DND-41 (cell line): ENCODE measurements around the gene PACS1.
"Not testable (repeated sequence)": the region's sequence is repeated elsewhere in the genome, so short reads cannot be mapped to it uniquely, and the experiment has no call there.

Source experiments
- ATAC-seq: fragments of 200-7000 bp; cut with Tn5 transposase; 3 replicates; pipeline ENCODE4 v1.9.1; 2021; ENCODE audit warnings: low read depth; ENCODE audit not compliant: insufficient read depth
- DNase-seq: peaks from one replicate; pipeline ENCODE4 v3.0.0-alpha.2; 2020
- H2AFZ ChIP-seq: 2 replicates; pipeline ENCODE4 v1.6.0; 2012; ENCODE audit warnings: low read depth, low read length
- H3K27ac ChIP-seq: 2 replicates; pipeline ENCODE4 v1.5.1; 2012; ENCODE audit warnings: low read length, inconsistent platforms
- H3K27me3 ChIP-seq: fragments of 200-600 bp; sonication (generic); 2 replicates; pipeline ENCODE4 v1.6.0; 2012; ENCODE audit warnings: low read length, mild to moderate bottlenecking, inconsistent platforms; ENCODE audit not compliant: insufficient read depth, poor library complexity
- H3K36me3 ChIP-seq: 2 replicates; pipeline ENCODE4 v1.5.1; 2012; ENCODE audit warnings: low read length, inconsistent platforms; ENCODE audit not compliant: insufficient read depth
- H3K4me1 ChIP-seq: 2 replicates; pipeline ENCODE4 v1.5.1; 2012; ENCODE audit warnings: mild to moderate bottlenecking, low read length; ENCODE audit not compliant: insufficient read depth
- H3K4me2 ChIP-seq: 2 replicates; pipeline ENCODE4 v1.6.0; 2012; ENCODE audit warnings: mild to moderate bottlenecking, moderate library complexity, low read length, inconsistent platforms; ENCODE audit not compliant: insufficient read depth
- H3K4me3 ChIP-seq, 2 experiments: fragments of 200-600 bp in 1 of 2; shearing (Covaris generic) in 1 of 2; 2 replicates each; pipeline ENCODE4 v1.5.1; 2012 to 2016; ENCODE audit warnings: inconsistent platforms in 2 of 2, low read length in 2 of 2, mild to moderate bottlenecking in 2 of 2, low read depth in 1 of 2, moderate library complexity in 1 of 2
- H3K79me2 ChIP-seq: 2 replicates; pipeline ENCODE4 v1.6.0; 2012; ENCODE audit warnings: low read length, inconsistent platforms; ENCODE audit not compliant: insufficient read depth
- H3K9ac ChIP-seq: 2 replicates; pipeline ENCODE4 v1.6.0; 2012; ENCODE audit warnings: low read depth, mild to moderate bottlenecking, inconsistent platforms, low read length, moderate library complexity
- H3K9me3 ChIP-seq: 2 replicates; pipeline ENCODE4 v1.5.1; 2012; ENCODE audit warnings: low read length, moderate library complexity, mild to moderate bottlenecking, inconsistent platforms; ENCODE audit not compliant: insufficient read depth, severe bottlenecking
- H4K20me1 ChIP-seq: 2 replicates; pipeline ENCODE4 v1.6.0; 2012; ENCODE audit warnings: low read length; ENCODE audit not compliant: insufficient read depth
- CTCF ChIP-seq: IDR thresholded peaks from 2 replicates; pipeline ENCODE4 v1.5.1; 2012; ENCODE audit warnings: borderline replicate concordance, low read length, moderate library complexity, mild to moderate bottlenecking; ENCODE audit not compliant: poor library complexity, severe bottlenecking; ENCODE audit errors: extremely low read depth
- EZH2 ChIP-seq: IDR thresholded peaks from 3 replicates; pipeline ENCODE4 v1.6.1; 2012; ENCODE audit warnings: borderline replicate concordance, low read depth, mild to moderate bottlenecking, moderate library complexity, low read length, inconsistent platforms; ENCODE audit not compliant: severe bottlenecking

The PACS1 gene

GRCh38 chr11:66248903-66249302, 178.8 kb downstream of the PACS1 start:
- Histone ChIP-seq H3K36me3 (no peaks in the 10 kb centered on the region), H4K20me1 (no peaks in the 10 kb centered on the region), H3K27ac (no peak overlapping the region), H2AFZ (no peak overlapping the region), H3K9me3 (no peaks in the 10 kb centered on the region), H3K4me2 (no peak overlapping the region), H3K79me2 (no peaks in the 10 kb centered on the region), H3K4me3 (no peak overlapping the region), H3K4me1 (no peaks in the 10 kb centered on the region), H3K27me3 (no peaks in the 10 kb centered on the region), H3K9ac (no peak overlapping the region)
- DNase-seq (no peak), ATAC-seq (no peak)
- TF ChIP-seq CTCF: no peak
- no peak for TF ChIP-seq EZH2

- TF ChIP-seq EZH2: no peak
- TF ChIP-seq CTCF: no peak
Measured at GRCh38 chr11:66251809-66252208, 181.7 kb downstream of the PACS1 start.

GRCh38 chr11:66253081-66253480, 183.0 kb downstream of the PACS1 start:
- H3K4me2 ChIP-seq, H3K4me3 ChIP-seq, H3K27ac ChIP-seq, H3K9me3 ChIP-seq, H3K79me2 ChIP-seq, H4K20me1 ChIP-seq, H3K9ac ChIP-seq, H3K27me3 ChIP-seq, H2AFZ ChIP-seq, ATAC-seq, H3K36me3 ChIP-seq, DNase-seq: not testable (repeated sequence)
- H3K4me1 ChIP-seq: peaks cover 15% of the 10 kb centered on the region

More at GRCh38 chr11:66251809-66252208, 181.7 kb downstream of the PACS1 start:
- no peak overlapping the region for H2AFZ ChIP-seq
- H3K27ac ChIP-seq: no peak overlapping the region
- ATAC-seq (no peak), DNase-seq (no peak)
- peaks cover 9% of the 10 kb centered on the region for H3K4me1 ChIP-seq
- H3K9ac ChIP-seq: no peak overlapping the region
- no peaks in the 10 kb centered on the region for H3K27me3 ChIP-seq
- no peak overlapping the region for H3K4me2 ChIP-seq
- H3K4me3 ChIP-seq: no peak overlapping the region
- no peaks in the 10 kb centered on the region for H3K9me3 ChIP-seq
- H3K36me3 ChIP-seq: no peaks in the 10 kb centered on the region
- H3K79me2 ChIP-seq: no peaks in the 10 kb centered on the region
- H4K20me1 ChIP-seq: no peaks in the 10 kb centered on the region

- no peak overlapping the region for H2AFZ ChIP-seq
Measured at GRCh38 chr11:66258473-66258893, 188.4 kb downstream of the PACS1 start.

More at GRCh38 chr11:66258473-66258893, 188.4 kb downstream of the PACS1 start:
- Histone ChIP-seq H4K20me1 (peaks cover 32% of the 10 kb centered on the region), H3K9ac (peak overlapping the region; percentile 91), H3K36me3 (peaks cover 49% of the 10 kb centered on the region), H3K4me3 (peak overlapping the region; percentile 87 to 94; a peak in 3 of 4 replicates), H3K79me2 (peaks cover 24% of the 10 kb centered on the region), H3K27ac (peak overlapping the region; percentile 81), H3K4me1 (peaks cover 30% of the 10 kb centered on the region), H3K27me3 (no peaks in the 10 kb centered on the region), H3K4me2 (peak overlapping the region; percentile 85), H3K9me3 (no peaks in the 10 kb centered on the region)
- DNase-seq: no peak
- TF ChIP-seq CTCF (no peak), EZH2 (no peak)
- peak; percentile 0; the same call in 1 of the 3 replicates for ATAC-seq
